BJ (cell line): ENCODE results near the gene HMCN1. TPM values are rescaled to one million over a fixed set of nuclear protein-coding genes. Genes with fewer than 3 reads are reported as not detected.

Experiments used
- CTCF ChIA-PET: fragments of 350-600 bp; formaldehyde crosslinking; extraction: SDS; loops from one replicate; lab custom pipeline; 2021; ENCODE audit warnings: antibody characterized with exemption, inconsistent platforms; lab: Yijun Ruan, JAX
- POLR2A ChIA-PET: fragments of 300-600 bp; sonication (Branson Sonifier 250); formaldehyde crosslinking; extraction: SDS; loops from one replicate; lab custom pipeline; 2021; ENCODE audit warnings: antibody characterized with exemption; lab: Charles Lee
- DNase-seq: peaks from one replicate; pipeline ENCODE4 v3.0.0-alpha.2; 2011; ENCODE audit warnings: low read depth
- H3K27me3 ChIP-seq: 2 replicates; pipeline ENCODE4 v1.6.0; 2011; ENCODE audit warnings: low read length; ENCODE audit not compliant: control insufficient read depth, insufficient read depth
- H3K36me3 ChIP-seq: 2 replicates; pipeline ENCODE4 v1.5.1; 2011; ENCODE audit warnings: low read length; ENCODE audit not compliant: control insufficient read depth, insufficient read depth
- H3K4me3 ChIP-seq: 2 replicates; pipeline ENCODE4 v1.5.1; 2011; ENCODE audit warnings: low read depth, mild to moderate bottlenecking, control low read depth, low read length
- polyA plus RNA-seq: library from polyadenylated mRNA; depleted of rRNA; stranded (reverse); fragments of >200 nt; gene quantifications from 2 replicates; pipeline ENCODE4 v1.2.3, GENCODE V29; 2011
- TF ChIP-seq, protein P1 (sequence below): IDR thresholded peaks from 2 replicates; pipeline ENCODE4 v1.5.1; 2011; ENCODE audit warnings: low read depth, mild to moderate bottlenecking, control low read depth, inconsistent platforms, low read length, moderate library complexity; ENCODE audit not compliant: insufficient read depth

The HMCN1 gene
- polyA plus RNA-seq, 1 experiment: 13.3 TPM

DNA sequence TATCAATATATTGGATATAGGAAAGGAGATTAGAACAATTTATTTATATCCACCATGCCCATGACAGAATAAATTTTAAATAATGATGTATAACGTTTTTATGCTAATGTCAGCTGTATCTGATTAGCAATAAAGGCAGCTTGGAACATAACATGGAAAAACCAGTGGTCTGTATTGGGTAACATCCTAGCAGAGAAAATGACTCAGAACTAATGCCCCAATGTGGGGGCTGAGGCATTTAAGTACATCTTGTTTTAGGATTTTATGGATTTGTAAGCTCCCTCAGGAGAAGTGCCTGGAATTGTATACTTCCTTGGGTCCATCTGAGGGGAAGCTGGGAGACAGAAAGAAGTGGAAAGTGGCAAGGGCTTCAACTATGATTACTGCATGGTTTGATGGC is 82.3 kb downstream of the HMCN1 start:
- H3K4me3 ChIP-seq: no peak overlapping the region
- POLR2A ChIA-PET: interaction anchor here (0.6 kb wide), 1 partner anchor 181 kb away, joined by 16 read pairs; no protein-coding TSS in a partner anchor
- DNase-seq: peak; percentile 41
- no peaks in the 10 kb centered on the region for H3K27me3 ChIP-seq
- TF ChIP-seq, protein P1, sequence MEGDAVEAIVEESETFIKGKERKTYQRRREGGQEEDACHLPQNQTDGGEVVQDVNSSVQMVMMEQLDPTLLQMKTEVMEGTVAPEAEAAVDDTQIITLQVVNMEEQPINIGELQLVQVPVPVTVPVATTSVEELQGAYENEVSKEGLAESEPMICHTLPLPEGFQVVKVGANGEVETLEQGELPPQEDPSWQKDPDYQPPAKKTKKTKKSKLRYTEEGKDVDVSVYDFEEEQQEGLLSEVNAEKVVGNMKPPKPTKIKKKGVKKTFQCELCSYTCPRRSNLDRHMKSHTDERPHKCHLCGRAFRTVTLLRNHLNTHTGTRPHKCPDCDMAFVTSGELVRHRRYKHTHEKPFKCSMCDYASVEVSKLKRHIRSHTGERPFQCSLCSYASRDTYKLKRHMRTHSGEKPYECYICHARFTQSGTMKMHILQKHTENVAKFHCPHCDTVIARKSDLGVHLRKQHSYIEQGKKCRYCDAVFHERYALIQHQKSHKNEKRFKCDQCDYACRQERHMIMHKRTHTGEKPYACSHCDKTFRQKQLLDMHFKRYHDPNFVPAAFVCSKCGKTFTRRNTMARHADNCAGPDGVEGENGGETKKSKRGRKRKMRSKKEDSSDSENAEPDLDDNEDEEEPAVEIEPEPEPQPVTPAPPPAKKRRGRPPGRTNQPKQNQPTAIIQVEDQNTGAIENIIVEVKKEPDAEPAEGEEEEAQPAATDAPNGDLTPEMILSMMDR: no peak
- no peaks in the 10 kb centered on the region for H3K36me3 ChIP-seq
- CTCF ChIA-PET: interaction anchor here (0.9 kb wide), 2 partner anchors 339 to 396 kb away, joined by 3 to 4 read pairs; no protein-coding TSS in a partner anchor

DNA sequence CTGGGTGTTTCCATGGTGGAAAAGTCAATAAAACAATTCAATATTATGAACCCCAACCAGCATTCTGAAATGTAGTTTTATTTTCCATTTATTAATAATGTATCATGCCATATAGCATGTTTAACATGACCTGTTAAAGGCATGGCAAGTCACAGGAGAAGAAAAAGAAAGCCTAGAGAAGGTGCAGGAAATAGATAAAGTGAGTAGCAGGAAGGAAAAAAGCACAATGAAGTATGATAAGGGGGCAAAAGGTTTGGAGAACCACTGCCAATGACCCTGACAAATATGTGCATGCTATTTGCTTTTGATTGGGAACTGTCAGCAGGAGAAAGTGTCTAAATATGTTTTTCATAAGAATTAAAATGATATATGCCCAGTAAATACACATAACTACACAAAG is 85.6 kb downstream of the HMCN1 start:
- H3K36me3 ChIP-seq: no peaks in the 10 kb centered on the region
- TF ChIP-seq, protein P1: no peak
- ChIA-PET POLR2A (no interaction called here), CTCF (no interaction called here)
- no peak for DNase-seq
- no peaks in the 10 kb centered on the region for H3K27me3 ChIP-seq
- no peak overlapping the region for H3K4me3 ChIP-seq

DNA sequence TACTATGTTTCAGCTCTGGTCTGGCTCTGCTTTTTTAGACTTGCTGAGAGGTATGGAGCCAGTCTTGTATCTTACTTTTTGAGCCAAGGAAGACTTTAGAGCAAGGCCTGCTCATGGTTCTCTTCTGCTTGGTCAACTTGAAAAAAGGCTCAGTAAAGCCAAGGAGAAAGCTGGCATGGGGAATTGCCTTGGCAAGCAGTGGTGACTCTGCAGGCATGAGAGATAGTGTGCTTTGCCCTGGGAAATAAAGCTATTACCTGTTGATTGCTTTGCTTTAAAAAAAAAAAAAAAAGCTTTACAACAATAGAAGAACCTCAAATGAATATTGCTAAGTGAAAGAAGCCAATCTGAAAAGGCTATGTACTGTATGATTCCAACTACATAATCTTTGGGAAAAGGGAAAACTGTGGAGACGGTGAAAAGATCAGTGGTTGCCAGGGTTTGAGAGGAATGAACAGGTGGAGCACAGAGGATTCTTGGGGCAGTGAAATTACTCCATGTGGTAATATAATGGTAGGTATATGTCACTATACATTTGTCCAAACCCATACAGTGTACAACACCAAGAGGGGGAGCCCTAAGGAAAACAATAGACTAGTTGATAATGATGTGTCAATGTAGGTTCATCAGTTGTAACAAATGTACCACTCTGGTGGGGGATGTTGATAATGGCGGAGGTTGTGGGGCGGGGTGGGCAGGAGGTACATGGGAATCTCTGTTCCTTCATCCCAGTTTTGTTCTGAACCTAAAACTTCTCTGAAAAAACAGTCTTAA is 87.6 kb downstream of the HMCN1 start:
- no peaks in the 10 kb centered on the region for H3K27me3 ChIP-seq
- DNase-seq: no peak
- TF ChIP-seq, protein P1: no peak
- H3K36me3 ChIP-seq: no peaks in the 10 kb centered on the region
- ChIA-PET POLR2A (no interaction called here), CTCF (interaction anchor here (0.6 to 1.7 kb wide), 6 partner anchors 9 to 391 kb away, joined by 3 to 4 read pairs (median 3); no protein-coding TSS in a partner anchor)
- H3K4me3 ChIP-seq: no peak overlapping the region

DNA sequence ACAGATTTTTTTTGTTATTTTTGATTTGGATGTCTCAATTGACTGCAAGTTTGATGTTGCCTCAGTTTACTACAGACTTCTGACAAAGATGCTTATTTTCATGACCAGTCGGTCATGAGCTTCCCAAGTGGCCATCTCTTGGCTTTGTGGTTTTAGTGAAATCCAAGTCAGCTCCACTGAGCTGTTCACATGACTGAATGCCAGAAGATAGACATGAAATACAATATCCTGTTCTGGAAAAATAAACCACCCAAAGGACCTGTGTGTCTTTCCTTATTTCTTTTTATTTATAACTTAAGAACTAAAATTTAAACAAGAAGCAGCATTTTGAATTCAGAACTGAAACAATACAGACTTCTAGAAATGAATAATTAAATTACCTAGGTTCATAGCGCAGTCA is 89.3 kb downstream of the HMCN1 start:
- ChIA-PET CTCF (no interaction called here), POLR2A (no interaction called here)
- no peak for DNase-seq
- Histone ChIP-seq H3K4me3 (no peak overlapping the region), H3K27me3 (no peaks in the 10 kb centered on the region), H3K36me3 (no peaks in the 10 kb centered on the region)
- TF ChIP-seq, protein P1: no peak

DNA sequence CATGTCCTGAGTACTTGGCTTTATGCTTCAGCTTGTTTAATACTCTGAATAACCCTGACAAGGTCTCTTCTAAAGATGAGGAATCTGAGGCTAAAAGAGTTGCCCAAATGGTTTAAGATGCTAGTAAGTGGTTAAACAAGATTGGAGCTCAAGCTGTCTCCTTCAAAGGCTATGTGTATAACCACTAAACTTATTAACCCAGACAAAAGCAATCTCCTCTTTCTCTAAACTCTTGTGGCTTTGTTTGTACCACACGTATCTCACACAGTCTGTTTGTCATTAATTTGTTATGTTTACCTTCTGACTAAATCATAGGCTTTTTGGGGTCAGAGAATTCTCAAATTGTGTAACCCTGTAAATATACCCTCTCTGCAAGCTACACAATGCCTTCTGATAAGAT is 89.9 kb downstream of the HMCN1 start:
- no peaks in the 10 kb centered on the region for H3K36me3 ChIP-seq
- TF ChIP-seq, protein P1: no peak
- POLR2A ChIA-PET: no interaction called here
- no peaks in the 10 kb centered on the region for H3K27me3 ChIP-seq
- CTCF ChIA-PET: no interaction called here
- H3K4me3 ChIP-seq: no peak overlapping the region
- no peak for DNase-seq
